ENCODE results near the gene KIF2A.
"Not testable (repeated sequence)": the region's sequence is repeated elsewhere in the genome, so short reads cannot be mapped to it uniquely, and the experiment has no call there.

The KIF2A gene

GRCh38 chr5:62291829-62292228, 14.2 kb upstream of the KIF2A start:
- DNase-seq (ENCODE audit: low spot score), result not testable (repeated sequence)

- DNase-seq (ENCODE audit: low spot score), result peak; percentile 60
Measured at GRCh38 chr5:62296998-62297397, 9.0 kb upstream of the KIF2A start.

GRCh38 chr5:62298118-62298517, 7.9 kb upstream of the KIF2A start:
- no peak for DNase-seq (ENCODE audit: low spot score)

- DNase-seq (ENCODE audit: low spot score), result no peak
Measured at GRCh38 chr5:62299101-62299500, 6.9 kb upstream of the KIF2A start.

GRCh38 chr5:62299600-62299999, 6.4 kb upstream of the KIF2A start:
- no peak for DNase-seq (ENCODE audit: low spot score)

GRCh38 chr5:62305358-62305714, 670 bp upstream of the KIF2A start:
- peak; percentile 42 for DNase-seq (ENCODE audit: low spot score)

- no peak for DNase-seq (ENCODE audit: low spot score)
Measured at GRCh38 chr5:62306323-62306895, 403 bp downstream of the KIF2A start.

GRCh38 chr5:62306896-62307689, 1.1 kb downstream of the KIF2A start:
- DNase-seq (ENCODE audit: low spot score), result peak; percentile 53

GRCh38 chr5:62308439-62308838, 2.4 kb downstream of the KIF2A start:
- DNase-seq (ENCODE audit: low spot score), result no peak

GRCh38 chr5:62309107-62309506, 3.1 kb downstream of the KIF2A start:
- DNase-seq (ENCODE audit: low spot score), result no peak

GRCh38 chr5:62310426-62311143, 4.6 kb downstream of the KIF2A start:
- no peak for DNase-seq (ENCODE audit: low spot score)

GRCh38 chr5:62312036-62312435, 6.0 kb downstream of the KIF2A start:
- DNase-seq (ENCODE audit: low spot score), result no peak

- no peak for DNase-seq (ENCODE audit: low spot score)
Measured at GRCh38 chr5:62312674-62313073, 6.7 kb downstream of the KIF2A start.

- no peak for DNase-seq (ENCODE audit: low spot score)
Measured at GRCh38 chr5:62314213-62314830, 8.3 kb downstream of the KIF2A start.

GRCh38 chr5:62315376-62316175, 9.6 kb downstream of the KIF2A start:
- no peak for DNase-seq (ENCODE audit: low spot score)

- no peak for DNase-seq (ENCODE audit: low spot score)
Measured at GRCh38 chr5:62316176-62316502, 10.1 kb downstream of the KIF2A start.

- no peak for DNase-seq (ENCODE audit: low spot score)
Measured at GRCh38 chr5:62317810-62318209, 11.8 kb downstream of the KIF2A start.

GRCh38 chr5:62322484-62322883, 16.5 kb downstream of the KIF2A start:
- no peak for DNase-seq (ENCODE audit: low spot score)

GRCh38 chr5:62326302-62326701, 20.3 kb downstream of the KIF2A start:
- DNase-seq (ENCODE audit: low spot score), result no peak

- DNase-seq (ENCODE audit: low spot score), result no peak
Measured at GRCh38 chr5:62326702-62327101, 20.7 kb downstream of the KIF2A start.

- no peak for DNase-seq (ENCODE audit: low spot score)
Measured at GRCh38 chr5:62327138-62328053, 21.4 kb downstream of the KIF2A start.

Data from activated CD4-positive, alpha-beta T cell treated with anti-CD3 and anti-CD28 coated beads, Interleukin-2, Interleukin-4, amounts not matched to agents 100 ng/mL and 50 ng/mL, durations not matched to agents 16 hours and 8 hours (primary cell).